Measurements from ENCODE around the gene PIGU.
A peak's percentile ranks its signal among the peaks of the same experiment; 100 is the strongest.
"Not testable (repeated sequence)": the region's sequence is repeated elsewhere in the genome, so short reads cannot be mapped to it uniquely, and the experiment has no call there.

PIGU gene

GRCh38 chr20:34621383-34622367 is 55.2 kb downstream of the PIGU start:
- no peak for DNase-seq

GRCh38 chr20:34621036-34621343 is 55.9 kb downstream of the PIGU start:
- DNase-seq: no peak

- DNase-seq: no peak
These were observed 58.2 kb downstream of the PIGU start for GRCh38 chr20:34618676-34619075.

GRCh38 chr20:34616913-34617312 is 60.0 kb downstream of the PIGU start:
- DNase-seq: not testable (repeated sequence)

- DNase-seq: no peak
These were observed 61.4 kb downstream of the PIGU start for GRCh38 chr20:34615477-34615876.

- not testable (repeated sequence) for DNase-seq
These were observed 64.9 kb downstream of the PIGU start for GRCh38 chr20:34611976-34612375.

- no peak for DNase-seq
These were observed 69.8 kb downstream of the PIGU start for GRCh38 chr20:34607066-34607465.

GRCh38 chr20:34604980-34605788 is 71.7 kb downstream of the PIGU start:
- no peak for DNase-seq

- DNase-seq: no peak
These were observed 75.8 kb downstream of the PIGU start for GRCh38 chr20:34600892-34601653.

- no peak for DNase-seq
These were observed 81.3 kb downstream of the PIGU start for GRCh38 chr20:34595377-34596184.

- DNase-seq: no peak
These were observed 90.3 kb downstream of the PIGU start for GRCh38 chr20:34586488-34587163.

GRCh38 chr20:34585019-34585418 is 91.9 kb downstream of the PIGU start:
- no peak for DNase-seq

- DNase-seq: no peak
These were observed 93.3 kb downstream of the PIGU start for GRCh38 chr20:34583544-34583943.

- no peak for DNase-seq
These were observed 94.0 kb downstream of the PIGU start for GRCh38 chr20:34582911-34583310.

GRCh38 chr20:34582221-34582620 is 94.7 kb downstream of the PIGU start:
- DNase-seq: no peak

- peak; percentile 68 to 80 (median 77) for DNase-seq
These were observed 95.3 kb downstream of the PIGU start for GRCh38 chr20:34581341-34582184.

- peak in 2 of 3 donors; percentile 24 to 28 for DNase-seq
These were observed 96.6 kb downstream of the PIGU start for GRCh38 chr20:34579979-34580940.

GRCh38 chr20:34579191-34579978 is 97.5 kb downstream of the PIGU start:
- peak; percentile 68 to 76 (median 75) for DNase-seq

- no peak for DNase-seq
These were observed 98.4 kb downstream of the PIGU start for GRCh38 chr20:34578521-34578920.
